SK-N-SH treated with all-trans-retinoic acid at 6 μM for 48 hours (cell line): Measurements from ENCODE around the gene HABP2.

Source experiments
- ARNTL ChIP-seq: fragments of 450-650 bp; formaldehyde crosslinking; IDR thresholded peaks from 2 replicates; pipeline ENCODE4 v1.5.0; 2020; ENCODE audit warnings: low read depth, mild to moderate bottlenecking, moderate library complexity, borderline replicate concordance
- CSRNP3 ChIP-seq: fragments of 250-450 bp; sonication (Bioruptor Pico); IDR thresholded peaks from 2 replicates; pipeline ENCODE4 v1.5.1; 2021; ENCODE audit warnings: mild to moderate bottlenecking, moderate library complexity
- RARB ChIP-seq: fragments of 250-450 bp; sonication (Bioruptor Pico); IDR thresholded peaks from 2 replicates; pipeline ENCODE4 v1.8.0; 2021; ENCODE audit warnings: mild to moderate bottlenecking, moderate library complexity
- ZC3H10 ChIP-seq: fragments of 250-450 bp; sonication (Bioruptor Pico); IDR thresholded peaks from 2 replicates; pipeline ENCODE4 v1.5.1; 2021; ENCODE audit warnings: mild to moderate bottlenecking, moderate library complexity
- ZNF8 ChIP-seq: fragments of 450-650 bp; formaldehyde crosslinking; IDR thresholded peaks from 2 replicates; pipeline ENCODE4 v1.5.0; 2020; ENCODE audit warnings: mild to moderate bottlenecking, moderate library complexity

- TF ChIP-seq ARNTL (CRISPR knock-in tag) (no peak), RARB (CRISPR knock-in tag) (no peak), CSRNP3 (no peak), ZNF8 (CRISPR knock-in tag) (no peak), ZC3H10 (no peak)
Observed at GRCh38 chr10:113515601-113516000, 37.3 kb upstream of the HABP2 start.
